Measurements from ENCODE around the gene EEA1. TPM values are rescaled to one million over a fixed set of nuclear protein-coding genes. Genes with fewer than 3 reads are reported as not detected.

Gene EEA1
- total RNA-seq, 2 donors from 2014 or later: 14.8 to 23.8 TPM

DNA sequence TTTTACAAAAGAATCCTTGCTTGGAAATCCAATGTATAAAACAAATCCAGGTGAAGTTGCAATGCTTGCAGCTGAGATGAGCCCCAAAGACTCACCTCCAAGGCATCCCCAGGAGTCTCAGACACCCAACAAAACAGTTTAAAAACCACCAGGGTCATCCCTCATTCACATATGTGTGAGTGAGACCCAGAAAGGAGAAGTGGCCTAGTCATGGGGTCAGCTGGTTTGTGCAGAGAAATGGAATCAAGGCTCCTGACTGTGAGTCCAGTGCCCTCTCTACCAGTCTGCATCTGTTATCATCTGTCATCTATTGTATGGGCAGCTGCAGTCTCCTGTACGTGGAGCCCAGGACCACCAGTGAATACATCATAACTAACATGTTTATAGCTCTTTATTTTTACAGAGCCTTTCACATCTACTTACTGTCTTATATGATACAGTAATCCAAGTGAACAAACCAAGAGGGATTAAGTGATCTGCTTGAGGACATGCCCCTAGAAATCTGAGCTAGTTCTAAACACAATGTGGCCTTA is 199.3 kb downstream of the EEA1 start:
- Mint-ChIP-seq H3K36me3 (peaks cover 4 to 5% of the 10 kb centered on the region in 2 donors), H3K27ac (no peak overlapping the region), H3K9me3 (peaks cover 5 to 6% of the 10 kb centered on the region in 2 donors)
- ATAC-seq (no peak), DNase-seq (ENCODE audit: low spot score in 2 of 2) (no peak)

DNA sequence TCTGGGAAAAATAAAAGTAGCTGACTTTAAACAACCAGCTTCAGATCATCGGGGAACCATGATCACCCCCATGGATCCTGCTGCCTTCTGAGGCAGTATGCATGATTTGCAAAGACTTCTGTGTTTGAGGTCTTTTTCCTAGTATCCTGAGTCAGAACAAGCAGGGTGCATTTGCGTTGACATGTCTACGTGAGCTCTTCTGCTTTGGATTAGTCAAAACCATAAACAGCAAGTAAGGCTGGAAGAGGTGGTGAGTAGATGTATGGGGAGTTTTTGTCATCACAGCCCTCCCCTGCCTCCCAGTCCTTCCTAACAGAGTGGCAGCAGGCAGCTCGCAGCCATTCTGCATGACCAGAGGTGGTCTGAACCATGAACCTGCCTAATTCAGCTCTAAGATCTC is 202.2 kb downstream of the EEA1 start:
- no peak overlapping the region for H3K27ac Mint-ChIP-seq
- no peak for DNase-seq (ENCODE audit: low spot score in 2 of 2)
- H3K9me3 Mint-ChIP-seq: peaks cover 10 to 11% of the 10 kb centered on the region in 2 donors
- H3K36me3 Mint-ChIP-seq: peaks cover 9 to 10% of the 10 kb centered on the region in 2 donors
- ATAC-seq: peak in 1 of 2 donors; percentile 26

DNA sequence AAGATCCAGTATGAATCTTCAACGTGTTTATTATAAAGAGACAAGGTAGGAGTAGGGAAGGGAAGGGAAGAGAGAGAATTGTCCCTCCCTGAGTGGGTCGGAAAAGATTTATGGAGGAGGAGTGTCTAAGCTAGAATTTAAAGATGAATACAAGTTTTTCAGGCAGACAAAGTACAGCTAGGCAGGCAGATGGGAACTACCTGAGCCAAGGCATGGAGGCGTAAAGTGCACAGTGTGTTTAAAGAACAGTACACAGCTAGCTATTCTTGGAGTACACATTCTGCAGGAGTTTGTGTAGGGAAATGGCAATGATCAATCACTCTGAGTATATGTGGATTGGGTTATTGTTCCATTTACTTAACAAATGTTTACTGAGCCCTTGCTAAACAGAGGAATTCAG is 206.2 kb downstream of the EEA1 start:
- no peak for DNase-seq (ENCODE audit: low spot score in 2 of 2)
- no peak overlapping the region for H3K27ac Mint-ChIP-seq
- no peak for ATAC-seq
- H3K9me3 Mint-ChIP-seq: peaks cover 10 to 11% of the 10 kb centered on the region in 2 donors
- peaks cover 9 to 10% of the 10 kb centered on the region in 2 donors for H3K36me3 Mint-ChIP-seq

DNA sequence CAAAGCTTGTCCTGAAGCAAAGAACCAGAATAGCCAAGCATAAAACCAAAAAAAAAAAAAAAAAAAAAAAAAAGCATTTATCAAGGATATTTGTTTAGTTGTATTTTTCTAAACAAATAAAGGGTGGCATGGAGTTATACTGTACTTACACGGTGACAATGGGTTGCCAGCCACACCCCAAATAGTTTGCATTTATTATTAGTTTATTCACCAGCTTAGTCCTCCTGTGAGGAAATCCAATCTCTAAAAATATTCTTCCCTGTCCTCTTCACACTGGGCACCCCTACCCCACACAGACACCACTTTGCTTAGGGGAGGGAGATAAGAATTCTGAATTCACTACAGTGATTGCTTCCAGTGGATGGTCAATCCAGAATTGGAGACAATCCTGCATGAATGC is 207.4 kb downstream of the EEA1 start:
- no peak for DNase-seq (ENCODE audit: low spot score in 2 of 2)
- ATAC-seq: no peak
- peaks cover 9 to 10% of the 10 kb centered on the region in 2 donors for H3K36me3 Mint-ChIP-seq
- no peak overlapping the region for H3K27ac Mint-ChIP-seq
- H3K9me3 Mint-ChIP-seq: peaks cover 10 to 11% of the 10 kb centered on the region in 2 donors

DNA sequence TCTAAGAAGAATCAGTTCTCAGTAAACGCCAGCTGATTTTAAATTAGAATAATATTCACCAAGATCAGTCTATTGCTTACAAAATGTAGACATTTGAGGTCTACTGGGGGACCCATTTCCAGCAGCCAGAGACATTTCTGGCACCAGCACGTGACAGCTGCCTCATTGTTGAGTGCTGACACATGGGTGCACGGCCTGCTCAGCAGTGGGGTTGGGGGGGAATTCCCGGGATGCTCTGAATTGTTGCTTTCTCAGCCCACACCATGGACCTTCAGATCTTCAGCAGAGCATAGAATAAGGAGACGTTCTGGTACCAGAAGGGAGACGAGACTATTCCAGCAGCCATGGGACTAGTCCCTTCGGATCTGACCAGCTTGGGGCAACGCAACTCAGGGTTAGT is 208.0 kb downstream of the EEA1 start:
- DNase-seq (ENCODE audit: low spot score in 2 of 2) (no peak), ATAC-seq (no peak)
- Mint-ChIP-seq H3K27ac (no peak overlapping the region), H3K9me3 (peaks cover 10 to 11% of the 10 kb centered on the region in 2 donors), H3K36me3 (peaks cover 9 to 10% of the 10 kb centered on the region in 2 donors)

Other genes with a start within 250 kb of the EEA1 start
- not detected for gene PLEKHG7, start 226.3 kb downstream of the EEA1 start, total RNA-seq

Data from activated naive CD4-positive, alpha-beta T cell treated with anti-CD3 and anti-CD28 coated beads, Interleukin-2, amount 50 U/mL, for 72 hours (primary cell).